ENCODE measurements around the gene ALDH4A1. TPM values are rescaled to one million over a fixed set of nuclear protein-coding genes. Genes with fewer than 3 reads are reported as not detected.

ALDH4A1 gene
- total RNA-seq, 1 experiment from 2014 or later = 26.1 TPM

DNA sequence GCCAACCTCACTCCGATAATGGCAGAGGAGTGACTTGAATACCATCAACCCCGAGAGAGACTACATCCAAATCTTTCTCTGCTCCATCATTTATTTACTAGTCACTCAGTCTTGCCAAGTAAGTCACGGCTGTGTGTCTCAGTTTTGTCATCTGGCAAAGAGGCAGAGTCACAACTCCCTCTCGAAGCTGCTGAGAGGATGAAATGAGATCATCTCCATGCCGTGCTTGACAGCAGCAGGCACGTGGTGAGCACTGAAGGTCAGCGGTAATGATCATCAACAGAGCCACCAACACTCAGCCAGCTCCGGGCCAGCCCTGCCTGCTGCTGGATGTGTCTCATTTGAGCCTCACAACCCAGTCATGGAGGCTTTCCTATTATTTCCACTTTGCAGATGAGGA lies 19.9 kb downstream of the ALDH4A1 start:
- no peak overlapping the region for H2BK120ac ChIP-seq (ENCODE audit: low read depth, low read length, poor library complexity, severe bottlenecking)
- no peak overlapping the region for H2AK5ac ChIP-seq (ENCODE audit: insufficient read length, low read length)
- no peak overlapping the region for H2BK5ac ChIP-seq (ENCODE audit: insufficient read length, low read length)
- no peak overlapping the region for H3K18ac ChIP-seq (ENCODE audit: insufficient read length, low read depth, low read length)
- no peak overlapping the region for H3K4me3 Mint-ChIP-seq
- no peak overlapping the region for H3K4me2 ChIP-seq (ENCODE audit: insufficient read depth, insufficient read length, low read length)
- WGBS (ENCODE audit: extremely low coverage, insufficient read length, low lambda C conversion rate) = no CpG with 5 or more reads among the region's 8 CpGs
- no peaks in the 10 kb centered on the region for H3K23me2 ChIP-seq (ENCODE audit: insufficient read length, low read depth, low read length, poor library complexity, severe bottlenecking)
- no peaks in the 10 kb centered on the region for H3K27me3 ChIP-seq (ENCODE audit: insufficient read depth, low read length)
- no peak overlapping the region for H4K5ac ChIP-seq (ENCODE audit: insufficient read length, low read depth, low read length)
- peaks cover 0 to 11% of the 10 kb centered on the region in 2 experiments; a peak in 2 of 4 replicates for H3K4me1 Mint-ChIP-seq
- TF ChIP-seq, protein P1, sequence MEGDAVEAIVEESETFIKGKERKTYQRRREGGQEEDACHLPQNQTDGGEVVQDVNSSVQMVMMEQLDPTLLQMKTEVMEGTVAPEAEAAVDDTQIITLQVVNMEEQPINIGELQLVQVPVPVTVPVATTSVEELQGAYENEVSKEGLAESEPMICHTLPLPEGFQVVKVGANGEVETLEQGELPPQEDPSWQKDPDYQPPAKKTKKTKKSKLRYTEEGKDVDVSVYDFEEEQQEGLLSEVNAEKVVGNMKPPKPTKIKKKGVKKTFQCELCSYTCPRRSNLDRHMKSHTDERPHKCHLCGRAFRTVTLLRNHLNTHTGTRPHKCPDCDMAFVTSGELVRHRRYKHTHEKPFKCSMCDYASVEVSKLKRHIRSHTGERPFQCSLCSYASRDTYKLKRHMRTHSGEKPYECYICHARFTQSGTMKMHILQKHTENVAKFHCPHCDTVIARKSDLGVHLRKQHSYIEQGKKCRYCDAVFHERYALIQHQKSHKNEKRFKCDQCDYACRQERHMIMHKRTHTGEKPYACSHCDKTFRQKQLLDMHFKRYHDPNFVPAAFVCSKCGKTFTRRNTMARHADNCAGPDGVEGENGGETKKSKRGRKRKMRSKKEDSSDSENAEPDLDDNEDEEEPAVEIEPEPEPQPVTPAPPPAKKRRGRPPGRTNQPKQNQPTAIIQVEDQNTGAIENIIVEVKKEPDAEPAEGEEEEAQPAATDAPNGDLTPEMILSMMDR (conservative IDR thresholded peaks at IDR 0.05) = no peak
- H3K36me3 Mint-ChIP-seq (ENCODE audit: insufficient read depth in 1 of 3, low read depth in 3 of 3) = peaks cover 4 to 18% (median 9%) of the 10 kb centered on the region in 3 experiments; a peak in 5 of 7 replicates
- no peaks in the 10 kb centered on the region for H3K9me3 ChIP-seq (ENCODE audit: control insufficient read depth, low read depth, low read length)
- H3K9ac ChIP-seq (ENCODE audit: extremely low read depth, insufficient read length, low read length) = no peak overlapping the region
- H3K56ac ChIP-seq (ENCODE audit: insufficient read length, low read depth, low read length) = no peak overlapping the region
- no peak overlapping the region for H4K8ac ChIP-seq (replicated peaks; ENCODE audit: insufficient read length, low read depth, low read length)
- DNase-seq = no peak
- H2BK15ac ChIP-seq (ENCODE audit: low read depth, low read length) = no peak overlapping the region
- H4K91ac ChIP-seq (ENCODE audit: insufficient read length, low read depth, low read length) = no peak overlapping the region
- no peaks in the 10 kb centered on the region for H3K9me3 Mint-ChIP-seq
- no peak overlapping the region for H3K23ac ChIP-seq (ENCODE audit: insufficient read length, low read depth, low read length)
- no peak overlapping the region for H3K27ac ChIP-seq (ENCODE audit: insufficient read length, low read depth, low read length)
- H3K27ac Mint-ChIP-seq = no peak overlapping the region
- H2BK20ac ChIP-seq (ENCODE audit: low read depth, low read length, poor library complexity, severe bottlenecking) = no peak overlapping the region
- H2BK12ac ChIP-seq (ENCODE audit: insufficient read length, low read depth, low read length) = no peak overlapping the region
- H3K4ac ChIP-seq (ENCODE audit: low read depth, low read length) = no peak overlapping the region
- H3K27me3 Mint-ChIP-seq (ENCODE audit: low read depth) = no peaks in the 10 kb centered on the region
- no peak overlapping the region for H3T11ph ChIP-seq (ENCODE audit: low read length)
- H4K20me1 ChIP-seq (ENCODE audit: control insufficient read depth, insufficient read depth, insufficient read length) = no peaks in the 10 kb centered on the region
- no peaks in the 10 kb centered on the region for H3K79me2 ChIP-seq (ENCODE audit: insufficient read depth, low read length)
- H3K14ac ChIP-seq (ENCODE audit: insufficient read depth, low read length) = no peak overlapping the region
- H2AFZ ChIP-seq (ENCODE audit: low read length) = no peak overlapping the region
- no peaks in the 10 kb centered on the region for H3K79me1 ChIP-seq (ENCODE audit: insufficient read depth, low read depth, low read length, poor library complexity, severe bottlenecking)
- no peaks in the 10 kb centered on the region for H3K4me1 ChIP-seq (ENCODE audit: insufficient read depth, low read length)
